GM19397 (cell line): ENCODE data around the gene PKNOX2.

Experiments
- ATAC-seq: cut with Tn5 transposase; IDR thresholded peaks from one replicate; pipeline ENCODE4 v1.9.1; 2021; ENCODE audit warnings: mild to moderate bottlenecking, moderate library complexity; ENCODE audit not compliant: unreplicated experiment

Gene PKNOX2

GRCh38 chr11:125373426-125374391 lies 209.2 kb downstream of the PKNOX2 start:
- ATAC-seq, result no peak

- ATAC-seq, result no peak
Measured at GRCh38 chr11:125374398-125374797, 209.8 kb downstream of the PKNOX2 start.

GRCh38 chr11:125375146-125375545 lies 210.6 kb downstream of the PKNOX2 start:
- ATAC-seq, result no peak

DNA sequence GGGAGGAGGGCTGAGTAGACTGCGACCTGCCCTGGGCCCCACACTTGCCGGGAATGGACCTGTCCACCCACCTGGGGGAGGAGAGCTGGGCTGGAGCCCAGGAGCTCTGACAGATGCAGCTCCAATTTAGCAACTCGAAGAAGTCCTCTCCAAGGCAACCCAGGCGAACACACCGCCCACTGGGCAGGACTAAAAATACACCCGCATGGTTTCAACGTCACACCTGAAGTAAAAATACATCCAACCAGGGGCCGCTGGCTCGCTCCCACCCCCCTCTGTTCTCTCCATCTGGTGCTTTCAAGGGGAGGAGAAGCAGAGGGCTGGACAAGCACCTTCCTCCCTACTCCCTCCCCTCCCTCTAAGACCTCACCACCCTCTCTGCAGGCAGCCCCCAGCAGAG lies 211.6 kb downstream of the PKNOX2 start:
- no peak for ATAC-seq

DNA sequence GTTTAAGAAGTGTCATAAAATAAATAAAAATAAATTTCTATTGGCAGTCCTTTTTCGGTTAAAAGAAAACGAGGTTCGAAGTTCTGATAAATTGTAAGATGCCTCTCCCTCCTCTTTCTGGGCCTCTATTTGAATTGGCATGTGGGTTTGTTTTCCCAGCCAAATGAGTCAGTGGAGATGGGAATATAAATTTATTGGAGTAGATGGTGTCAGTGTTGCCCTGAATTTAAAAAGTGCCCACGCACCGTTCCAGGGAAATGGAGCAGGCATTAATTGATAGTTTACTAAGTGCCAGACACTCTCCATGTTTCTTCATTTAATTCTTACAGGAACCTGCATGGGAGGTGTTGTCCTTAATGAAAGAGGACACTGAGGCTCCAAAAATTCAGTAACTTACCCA lies 212.3 kb downstream of the PKNOX2 start:
- no peak for ATAC-seq

DNA sequence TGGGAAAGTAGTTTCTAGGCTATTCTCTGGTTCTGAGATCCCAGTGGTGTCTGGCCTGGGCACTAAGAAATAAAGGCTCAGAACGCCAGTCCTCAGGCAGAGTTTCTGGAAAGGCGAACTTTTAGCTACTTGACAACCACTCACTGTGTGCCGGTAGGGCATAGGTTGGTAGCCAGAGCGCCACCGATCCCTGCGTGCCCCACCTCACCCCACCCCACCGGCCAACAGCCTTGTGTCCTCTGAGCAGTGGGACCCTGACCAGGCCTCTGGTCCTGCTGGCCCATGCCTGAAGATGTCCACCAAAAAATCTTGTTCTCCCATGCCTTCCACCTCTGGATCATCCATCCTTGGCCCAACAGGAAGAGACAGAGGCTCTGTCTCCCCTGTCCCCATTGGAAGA lies 213.5 kb downstream of the PKNOX2 start:
- no peak for ATAC-seq

DNA sequence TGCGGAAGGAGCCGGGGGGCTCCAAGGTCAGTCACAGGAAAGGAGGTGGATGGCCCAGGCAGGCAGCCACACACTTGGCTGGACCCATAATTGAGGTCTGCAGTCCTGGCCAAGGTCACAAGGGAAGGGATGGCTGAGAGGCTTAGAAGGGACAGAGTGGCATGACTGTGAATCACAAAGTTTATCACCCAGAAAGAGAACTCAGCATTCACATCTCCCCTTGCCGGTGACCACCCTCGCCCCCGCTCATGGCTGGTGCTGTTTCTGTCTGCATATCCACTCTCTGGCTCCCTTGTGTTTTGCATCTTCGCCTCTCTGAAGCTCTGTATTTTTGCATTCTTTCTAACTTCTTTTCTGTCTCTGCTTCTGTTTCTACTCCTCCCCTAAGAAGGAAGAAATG lies 214.0 kb downstream of the PKNOX2 start:
- no peak for ATAC-seq

DNA sequence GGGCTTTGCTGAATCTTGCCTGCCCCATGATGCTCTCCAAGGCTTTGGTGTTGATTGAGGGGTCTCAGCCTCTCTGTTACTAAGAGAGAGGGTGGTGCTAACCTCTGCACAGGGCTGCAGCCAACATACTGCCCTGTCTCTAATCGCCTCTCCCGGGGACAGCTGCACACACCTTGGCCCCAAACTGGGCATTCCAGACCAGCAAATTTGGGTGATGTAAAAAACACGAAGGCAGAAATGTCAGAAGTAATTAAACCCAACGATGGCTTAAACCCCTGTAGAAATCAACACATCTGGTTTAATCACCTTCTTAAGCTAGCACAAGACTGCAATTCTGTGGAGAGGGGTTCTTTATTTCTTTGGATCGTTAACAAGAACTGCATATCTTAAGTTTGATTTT lies 215.0 kb downstream of the PKNOX2 start:
- ATAC-seq, result no peak

DNA sequence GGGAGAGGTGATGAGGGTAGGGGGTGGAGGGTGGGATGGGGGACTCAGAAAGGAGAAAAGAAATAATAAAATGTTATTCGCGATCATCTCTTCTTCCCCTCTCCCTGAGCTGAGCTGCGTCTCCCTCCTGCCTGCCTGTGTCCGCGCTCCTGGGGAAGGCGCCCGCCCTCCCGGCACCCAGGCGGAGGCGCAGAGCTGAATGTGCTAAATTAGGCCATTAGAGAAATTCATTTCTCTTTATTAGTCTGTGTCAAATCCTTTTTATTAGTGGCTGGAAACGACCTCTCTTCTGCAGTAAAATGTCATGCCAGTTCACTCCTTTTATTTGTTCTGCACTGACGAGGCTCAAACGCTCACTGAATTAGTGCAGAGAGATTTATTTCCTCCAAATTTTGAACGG lies 215.4 kb downstream of the PKNOX2 start:
- ATAC-seq, result no peak

DNA sequence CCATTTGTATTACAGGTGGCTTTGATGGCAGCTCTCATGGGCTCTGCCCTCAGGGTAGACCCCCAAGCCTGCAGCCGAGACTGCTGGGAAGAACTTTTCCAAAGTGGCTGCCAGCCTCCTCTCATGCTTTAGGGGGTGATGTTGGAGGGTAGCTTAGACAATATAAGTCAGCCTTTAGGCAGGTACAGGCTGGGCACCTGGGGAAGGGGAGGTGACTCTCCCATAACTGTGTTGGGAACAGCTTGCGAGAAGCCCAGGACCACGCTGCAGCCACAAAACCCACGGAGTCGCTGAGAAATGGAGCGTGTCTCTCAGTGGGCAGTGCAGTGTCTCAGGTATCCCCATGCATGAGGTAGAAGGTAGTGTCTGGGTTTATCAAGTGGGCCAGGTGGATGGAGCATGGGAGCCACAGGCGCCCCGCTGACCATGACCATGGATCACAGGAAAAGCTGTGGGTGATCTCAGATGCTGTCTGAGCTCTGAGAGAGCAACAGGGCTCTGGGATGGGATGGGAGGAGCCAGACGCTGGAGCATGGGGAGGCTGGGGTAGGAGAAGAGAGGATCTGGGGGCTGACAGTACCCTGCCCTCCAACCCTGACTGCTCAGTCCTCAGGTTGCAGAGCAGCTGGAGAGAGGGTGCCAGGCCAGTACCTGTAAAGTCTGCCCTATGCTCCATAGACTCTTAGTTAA lies 216.3 kb downstream of the PKNOX2 start:
- ATAC-seq, result no peak

GRCh38 chr11:125381499-125382044 lies 217.0 kb downstream of the PKNOX2 start:
- ATAC-seq, result no peak

GRCh38 chr11:125382314-125382791 lies 217.8 kb downstream of the PKNOX2 start:
- no peak for ATAC-seq

DNA sequence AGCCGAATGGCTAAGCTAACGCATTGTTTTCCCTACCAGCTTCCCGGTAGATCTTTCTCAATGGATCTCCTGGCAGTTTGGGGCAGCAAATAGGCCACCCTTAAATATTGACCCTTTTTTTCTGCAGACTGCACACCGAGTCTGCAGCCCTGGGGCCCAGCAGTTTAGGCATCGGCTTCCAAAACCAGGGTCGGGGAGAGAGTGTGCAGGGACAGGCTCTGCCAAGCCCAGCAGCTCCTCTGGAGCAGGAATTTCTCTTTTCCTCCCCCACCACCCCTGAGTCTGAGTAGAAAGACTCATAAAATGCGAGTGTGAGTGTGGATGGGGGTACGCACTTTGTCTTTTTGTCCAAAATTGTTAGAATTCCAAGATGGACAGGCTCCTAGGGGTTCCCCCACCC lies 218.3 kb downstream of the PKNOX2 start:
- ATAC-seq, result no peak

DNA sequence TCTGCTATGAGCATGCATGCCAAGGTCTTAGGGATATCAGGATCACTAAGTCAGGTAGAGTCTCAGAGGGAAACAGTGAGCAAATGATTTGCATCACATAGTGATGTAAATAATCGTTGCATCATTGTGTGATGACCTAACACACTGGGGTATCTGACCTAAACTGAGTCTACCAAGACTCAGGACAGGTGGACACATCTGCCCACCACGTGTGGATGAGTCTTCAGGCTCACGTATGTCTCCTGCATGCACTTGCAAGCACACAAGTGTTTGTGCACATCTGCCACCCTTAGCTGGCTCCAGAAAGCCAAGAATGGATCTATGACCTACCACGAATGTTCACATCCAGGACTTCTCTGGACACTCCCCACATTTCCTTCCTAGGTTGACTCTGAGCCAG lies 220.3 kb downstream of the PKNOX2 start:
- no peak for ATAC-seq

GRCh38 chr11:125387901-125388300 lies 223.3 kb downstream of the PKNOX2 start:
- ATAC-seq, result no peak

- ATAC-seq, result no peak
Measured at GRCh38 chr11:125388611-125389010, 224.1 kb downstream of the PKNOX2 start.

DNA sequence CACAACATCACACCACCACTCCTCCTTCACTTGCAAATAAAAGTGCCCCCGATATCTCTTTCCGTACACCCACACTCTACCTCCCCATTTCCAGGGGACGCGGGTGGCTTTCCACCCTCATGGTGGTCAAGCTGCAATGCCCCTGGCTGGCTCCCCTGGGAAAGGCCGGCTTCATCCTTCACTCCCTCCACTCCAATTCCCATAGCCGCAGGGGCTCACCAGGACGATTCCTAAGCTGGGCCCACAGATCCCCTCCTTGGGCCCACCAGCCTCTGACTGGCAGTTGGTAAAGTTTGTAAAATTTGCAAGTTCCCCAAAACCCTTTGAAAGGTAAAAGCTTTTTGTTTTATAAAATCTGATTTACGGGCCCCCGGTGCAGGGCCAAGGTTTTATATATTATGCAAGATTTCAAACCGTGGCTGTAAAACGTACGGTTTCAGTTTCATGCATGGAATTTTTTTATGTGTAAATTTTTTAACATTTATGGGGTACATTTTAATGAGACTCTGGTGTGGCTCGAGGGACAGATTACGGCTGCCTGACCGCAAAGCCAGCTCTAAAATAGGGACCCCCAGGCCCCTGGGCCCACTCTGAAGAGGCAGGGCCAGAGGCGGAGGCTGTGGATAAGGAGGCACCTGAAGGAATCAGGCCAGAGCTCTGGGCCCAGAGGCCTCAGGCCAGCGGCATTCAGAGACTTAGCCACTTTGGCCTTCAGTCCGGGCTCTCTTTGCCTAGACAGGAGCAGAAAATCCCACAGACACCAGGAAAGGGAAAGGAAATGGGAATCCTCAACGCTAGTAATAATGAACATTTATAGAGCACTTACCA lies 225.0 kb downstream of the PKNOX2 start:
- ATAC-seq, result no peak

- ATAC-seq, result no peak
Measured at GRCh38 chr11:125390946-125391345, 226.4 kb downstream of the PKNOX2 start.

DNA sequence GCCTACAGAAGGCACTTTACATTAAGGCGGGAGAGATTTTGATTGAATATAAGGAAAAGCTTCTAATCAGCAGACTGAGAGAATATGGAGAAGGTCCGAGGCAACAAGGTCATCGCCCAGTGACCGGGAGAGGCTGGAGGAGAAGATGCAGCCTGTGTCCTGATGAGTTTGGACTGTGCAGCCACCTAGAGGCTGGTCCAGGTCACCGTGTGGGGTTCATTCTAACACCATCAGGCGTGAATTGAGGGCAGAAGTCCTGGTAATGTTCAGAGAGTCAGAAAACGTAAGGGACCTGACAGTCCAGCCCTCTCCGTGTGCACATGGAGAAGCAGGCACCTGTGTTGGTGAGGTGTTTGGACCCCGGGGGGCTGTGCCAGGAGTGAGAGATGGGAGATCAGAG lies 228.8 kb downstream of the PKNOX2 start:
- ATAC-seq, result no peak

- no peak for ATAC-seq
Measured at GRCh38 chr11:125394296-125394695, 229.7 kb downstream of the PKNOX2 start.

DNA sequence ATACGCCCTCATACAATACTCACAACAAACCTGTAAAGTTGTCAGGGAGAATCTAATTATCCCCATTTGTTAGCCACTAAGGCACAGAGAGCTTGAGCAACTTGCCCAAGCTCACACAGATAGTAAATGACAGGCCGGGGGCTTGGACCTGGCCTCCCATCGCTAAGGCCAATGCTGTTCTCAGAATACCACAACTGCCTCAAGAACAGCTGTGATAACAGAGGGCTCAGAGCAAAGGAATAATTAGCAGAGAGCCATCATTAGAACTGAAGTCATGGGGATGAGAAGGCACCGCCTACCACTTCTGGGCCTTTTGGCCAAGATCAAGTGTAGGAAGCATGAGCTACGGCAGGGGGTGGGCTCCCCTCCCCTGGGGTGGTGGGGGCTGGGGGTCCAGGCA lies 232.9 kb downstream of the PKNOX2 start:
- ATAC-seq, result no peak
